ENCODE data around the gene TCP1. TPM values are rescaled to one million over a fixed set of nuclear protein-coding genes. Genes with fewer than 3 reads are reported as not detected.
"Not testable (repeated sequence)": the region's sequence is repeated elsewhere in the genome, so short reads cannot be mapped to it uniquely, and the experiment has no call there.

The TCP1 gene
- total RNA-seq, 1 donor from 2014 or later = 237 TPM

GRCh38 chr6:159826004-159826403 lies 36.6 kb upstream of the TCP1 start:
- no peak overlapping the region for H3K4me3 ChIP-seq (ENCODE audit: low read depth, low read length)
- TF ChIP-seq, protein P1, sequence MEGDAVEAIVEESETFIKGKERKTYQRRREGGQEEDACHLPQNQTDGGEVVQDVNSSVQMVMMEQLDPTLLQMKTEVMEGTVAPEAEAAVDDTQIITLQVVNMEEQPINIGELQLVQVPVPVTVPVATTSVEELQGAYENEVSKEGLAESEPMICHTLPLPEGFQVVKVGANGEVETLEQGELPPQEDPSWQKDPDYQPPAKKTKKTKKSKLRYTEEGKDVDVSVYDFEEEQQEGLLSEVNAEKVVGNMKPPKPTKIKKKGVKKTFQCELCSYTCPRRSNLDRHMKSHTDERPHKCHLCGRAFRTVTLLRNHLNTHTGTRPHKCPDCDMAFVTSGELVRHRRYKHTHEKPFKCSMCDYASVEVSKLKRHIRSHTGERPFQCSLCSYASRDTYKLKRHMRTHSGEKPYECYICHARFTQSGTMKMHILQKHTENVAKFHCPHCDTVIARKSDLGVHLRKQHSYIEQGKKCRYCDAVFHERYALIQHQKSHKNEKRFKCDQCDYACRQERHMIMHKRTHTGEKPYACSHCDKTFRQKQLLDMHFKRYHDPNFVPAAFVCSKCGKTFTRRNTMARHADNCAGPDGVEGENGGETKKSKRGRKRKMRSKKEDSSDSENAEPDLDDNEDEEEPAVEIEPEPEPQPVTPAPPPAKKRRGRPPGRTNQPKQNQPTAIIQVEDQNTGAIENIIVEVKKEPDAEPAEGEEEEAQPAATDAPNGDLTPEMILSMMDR (conservative IDR thresholded peaks at IDR 0.05; ENCODE audit: low read depth, low read length) = no peak
- DNase-seq (ENCODE audit: low read depth) = no peak

DNA sequence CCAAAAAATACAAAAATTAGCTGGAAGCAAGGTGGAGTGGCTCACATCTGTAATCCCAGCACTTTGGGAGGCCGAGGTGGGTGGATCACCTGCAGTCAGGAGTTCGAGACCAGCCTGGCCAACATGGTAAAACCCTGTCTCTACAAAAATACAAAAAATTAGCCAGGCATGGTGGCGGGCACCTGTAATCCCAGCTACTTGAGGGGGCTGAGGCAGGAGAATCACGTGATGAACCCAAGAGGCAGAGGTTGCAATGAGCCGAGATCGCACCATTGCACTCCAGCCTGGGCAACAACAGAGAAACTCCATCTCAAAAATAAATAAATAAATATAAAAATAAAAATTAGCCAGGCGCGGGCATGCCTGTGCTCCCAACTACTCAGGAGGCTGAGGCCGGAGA lies 35.3 kb upstream of the TCP1 start:
- DNase-seq (ENCODE audit: low read depth); H3K4me3 ChIP-seq (ENCODE audit: low read depth, low read length): not testable (repeated sequence)

DNA sequence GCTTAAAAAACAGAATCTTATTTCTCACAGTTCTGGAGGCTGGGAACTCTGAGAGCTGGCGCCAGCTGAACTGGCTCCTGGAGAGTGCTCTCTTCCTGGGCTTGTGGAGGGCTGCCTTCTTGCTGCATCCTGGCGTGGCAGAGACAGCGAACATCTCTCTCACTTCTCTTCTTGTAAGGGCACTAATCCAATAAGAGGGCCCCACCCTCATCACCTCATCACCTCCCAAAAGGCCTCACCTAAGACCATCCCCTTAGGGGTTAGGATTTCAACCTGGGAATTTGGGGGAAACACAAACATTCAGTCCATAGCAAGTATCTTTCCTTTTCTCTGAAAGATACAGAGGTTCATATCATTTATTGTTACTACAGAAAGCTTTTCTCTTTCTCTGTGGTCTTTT lies 34.6 kb upstream of the TCP1 start:
- H3K4me3 ChIP-seq (ENCODE audit: low read depth, low read length) = no peak overlapping the region
- TF ChIP-seq, protein P1 (conservative IDR thresholded peaks at IDR 0.05; ENCODE audit: low read depth, low read length) = no peak
- DNase-seq (ENCODE audit: low read depth) = no peak

- TF ChIP-seq, protein P1 (conservative IDR thresholded peaks at IDR 0.05; ENCODE audit: low read depth, low read length) = no peak
- DNase-seq (ENCODE audit: low read depth) = no peak
- no peak overlapping the region for H3K4me3 ChIP-seq (ENCODE audit: low read depth, low read length)
Measured at GRCh38 chr6:159821726-159822125, 32.3 kb upstream of the TCP1 start.

GRCh38 chr6:159821122-159821521 lies 31.7 kb upstream of the TCP1 start:
- no peak overlapping the region for H3K4me3 ChIP-seq (ENCODE audit: low read depth, low read length)
- TF ChIP-seq, protein P1 (conservative IDR thresholded peaks at IDR 0.05; ENCODE audit: low read depth, low read length) = no peak
- no peak for DNase-seq (ENCODE audit: low read depth)

DNA sequence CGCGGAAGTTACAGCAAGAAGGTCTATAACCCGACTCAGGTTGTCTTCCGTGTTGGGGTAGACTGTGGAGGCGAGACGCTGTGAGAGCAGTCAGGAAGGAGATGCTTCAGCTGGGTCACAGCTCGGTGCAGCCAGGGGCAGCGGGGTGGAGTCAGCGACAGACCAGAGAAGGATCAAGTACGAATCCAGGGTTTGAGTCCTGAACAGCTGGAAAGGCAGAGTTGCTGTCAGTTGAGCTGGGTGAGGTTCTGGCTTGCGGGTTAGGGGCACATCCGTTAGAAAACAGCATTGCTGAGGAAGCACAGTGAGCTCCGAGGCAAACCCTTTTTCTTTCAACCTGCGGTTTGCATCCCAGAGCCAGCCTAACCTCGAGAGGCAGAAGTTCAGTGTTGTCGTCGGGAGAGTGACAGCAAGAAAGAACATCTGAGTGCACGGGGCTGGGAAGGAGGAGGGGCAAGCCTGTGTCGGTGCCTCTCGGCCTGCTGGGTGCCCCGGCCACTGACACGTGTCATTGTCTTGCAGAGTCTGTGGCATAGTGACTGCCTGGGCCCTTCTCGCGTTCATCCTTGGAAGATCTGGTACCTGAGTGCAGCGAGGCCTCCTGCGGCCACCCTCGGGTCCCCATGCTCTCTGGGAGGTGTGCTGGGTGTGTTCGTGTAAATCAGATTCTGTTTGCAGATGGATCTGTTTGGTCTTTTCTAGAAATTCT lies 30.7 kb upstream of the TCP1 start:
- TF ChIP-seq, protein P1 (conservative IDR thresholded peaks at IDR 0.05; ENCODE audit: low read depth, low read length) = no peak
- DNase-seq (ENCODE audit: low read depth) = no peak
- no peak overlapping the region for H3K4me3 ChIP-seq (ENCODE audit: low read depth, low read length)

DNA sequence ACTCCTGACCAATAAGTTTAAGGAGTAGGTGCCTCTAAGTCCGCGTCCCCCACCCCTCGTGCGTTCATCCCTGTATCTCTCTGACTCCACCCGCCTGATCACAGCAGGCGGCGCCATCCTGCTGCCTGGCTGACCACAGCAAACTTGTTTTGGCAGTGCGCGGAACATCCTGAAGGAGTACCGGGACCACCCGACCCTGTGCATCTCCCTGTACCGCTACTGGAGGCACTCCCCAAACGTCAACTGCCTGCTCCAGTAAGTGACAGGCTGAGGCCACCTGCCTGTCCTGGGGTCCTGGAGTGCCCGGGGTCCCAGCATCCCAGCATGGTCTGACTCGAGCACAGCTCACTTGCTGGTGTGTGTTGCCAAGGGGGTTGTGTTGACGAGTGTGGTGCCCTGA lies 29.7 kb upstream of the TCP1 start:
- DNase-seq (ENCODE audit: low read depth) = no peak
- no peak overlapping the region for H3K4me3 ChIP-seq (ENCODE audit: low read depth, low read length)
- TF ChIP-seq, protein P1 (conservative IDR thresholded peaks at IDR 0.05; ENCODE audit: low read depth, low read length) = no peak
